Measurements from ENCODE around the gene PNKP.
A peak's percentile ranks its signal among the peaks of the same experiment; 100 is the strongest.
"Not testable (repeated sequence)": the region's sequence is repeated elsewhere in the genome, so short reads cannot be mapped to it uniquely, and the experiment has no call there.

Gene PNKP

DNA sequence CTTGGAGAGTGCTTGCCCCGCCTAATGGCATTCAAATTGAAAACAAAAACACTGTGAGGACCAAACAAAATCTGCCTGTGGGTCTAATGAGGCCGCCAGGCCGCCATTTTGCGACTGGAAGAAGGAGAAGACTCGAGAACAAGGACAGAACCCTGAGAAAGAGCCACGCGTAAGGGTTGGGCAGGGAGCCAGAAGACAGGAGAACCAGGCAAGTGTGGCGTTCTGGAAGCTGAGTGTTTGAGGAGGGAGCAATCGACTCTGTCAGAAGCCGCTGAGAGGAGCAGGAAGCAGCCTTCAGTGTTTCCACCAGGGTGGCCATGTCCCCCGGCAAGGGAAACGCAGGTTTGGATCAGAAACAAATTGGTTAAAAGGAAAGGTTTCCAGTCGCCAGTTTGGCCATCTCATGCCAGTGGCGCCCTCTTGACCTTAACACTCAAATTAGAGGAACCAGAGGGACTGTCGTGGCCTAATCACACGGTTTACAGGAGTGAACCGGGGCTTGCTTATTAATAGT is 26.6 kb downstream of the PNKP start:
- no peak for DNase-seq

DNA sequence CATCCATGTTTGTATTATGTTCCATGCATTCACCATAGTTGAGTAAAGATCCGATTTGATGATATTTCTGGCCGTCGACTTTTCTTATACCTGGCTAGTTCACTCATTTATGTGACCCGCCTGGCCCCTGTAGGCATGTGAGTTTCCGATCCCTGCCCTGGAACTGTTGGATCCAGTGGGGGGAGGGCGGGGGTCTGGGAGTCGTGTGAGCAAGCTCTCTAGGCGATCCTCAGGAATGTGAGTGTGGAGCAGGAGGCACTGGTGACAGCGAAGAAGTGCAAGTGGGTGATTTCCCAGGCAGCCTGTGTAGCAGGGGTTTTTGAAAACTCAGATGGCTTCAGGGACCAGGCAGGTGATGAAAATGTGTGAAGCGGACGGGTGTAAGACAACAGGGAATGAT is 27.1 kb downstream of the PNKP start:
- DNase-seq = no peak

DNA sequence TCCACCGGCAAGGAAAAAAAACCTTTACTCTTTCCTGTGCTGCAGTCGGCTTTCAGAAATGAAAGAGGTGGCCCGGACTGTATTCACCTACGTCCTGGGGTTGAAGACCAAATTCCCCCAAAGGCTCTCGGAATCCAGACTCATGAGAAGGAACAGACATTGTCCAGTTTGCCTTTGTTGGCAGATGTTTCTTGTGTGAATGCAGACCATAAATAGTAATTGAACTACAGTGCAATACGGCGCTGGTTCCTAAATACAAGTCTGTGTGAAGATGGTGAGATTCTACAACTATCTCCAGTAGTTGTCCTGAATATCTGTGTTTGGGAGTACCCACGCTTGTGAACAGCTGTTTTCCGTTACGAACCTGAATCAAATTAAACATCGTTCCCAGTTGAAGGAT is 27.7 kb downstream of the PNKP start:
- DNase-seq = no peak

DNA sequence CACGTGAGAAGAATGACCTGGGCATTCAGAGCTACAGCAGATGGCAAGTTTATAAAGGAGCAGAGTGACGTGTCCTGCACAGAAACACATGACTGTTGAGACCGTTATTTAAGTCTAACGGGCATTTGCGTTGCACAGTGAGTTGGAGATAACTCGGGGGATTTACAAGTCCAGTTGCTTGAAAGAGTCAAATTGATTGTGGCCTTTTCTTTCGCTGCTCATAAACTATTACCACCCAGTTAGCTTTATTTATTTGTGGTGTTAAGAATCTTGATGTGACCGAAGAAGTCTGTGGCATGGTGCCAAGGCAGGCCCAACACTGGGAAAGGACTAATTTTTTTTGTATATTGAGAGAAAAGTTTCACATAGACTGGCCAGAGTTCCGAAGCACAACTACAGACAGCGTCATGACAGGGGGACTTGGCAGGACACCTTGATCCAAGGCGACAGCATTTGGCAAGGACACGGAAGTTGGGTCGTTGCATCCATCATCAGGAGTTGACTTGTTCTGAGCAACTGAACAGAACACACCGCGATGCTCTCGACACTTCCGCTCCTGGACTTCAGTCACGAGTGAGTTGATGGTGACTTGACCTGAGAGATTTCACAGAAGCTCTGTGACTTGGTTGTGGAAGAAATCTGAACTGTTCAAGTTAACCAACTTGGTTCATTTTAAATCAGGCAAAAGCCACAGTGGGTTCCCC is 28.3 kb downstream of the PNKP start:
- no peak for DNase-seq

DNA sequence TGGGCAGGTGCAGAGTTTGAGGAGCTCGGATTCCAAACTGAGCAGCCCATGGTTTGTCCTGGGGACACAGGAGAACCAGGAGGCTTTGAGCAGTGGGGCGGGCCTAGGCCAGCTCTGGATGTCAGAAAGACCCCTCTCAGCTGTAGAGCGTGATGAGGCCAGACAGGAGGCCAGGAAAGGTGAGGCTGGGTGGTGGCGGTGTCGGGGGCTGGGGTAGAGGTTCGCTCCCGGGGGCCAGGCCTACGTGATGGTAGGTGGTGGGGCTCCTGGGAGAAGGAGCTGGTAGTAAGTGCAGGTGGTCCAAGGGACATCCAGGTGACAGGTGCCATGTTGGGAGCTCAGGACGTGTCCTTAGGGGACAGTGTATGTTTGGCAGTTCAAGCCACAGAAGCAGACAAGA is 30.0 kb downstream of the PNKP start:
- no peak for DNase-seq

DNA sequence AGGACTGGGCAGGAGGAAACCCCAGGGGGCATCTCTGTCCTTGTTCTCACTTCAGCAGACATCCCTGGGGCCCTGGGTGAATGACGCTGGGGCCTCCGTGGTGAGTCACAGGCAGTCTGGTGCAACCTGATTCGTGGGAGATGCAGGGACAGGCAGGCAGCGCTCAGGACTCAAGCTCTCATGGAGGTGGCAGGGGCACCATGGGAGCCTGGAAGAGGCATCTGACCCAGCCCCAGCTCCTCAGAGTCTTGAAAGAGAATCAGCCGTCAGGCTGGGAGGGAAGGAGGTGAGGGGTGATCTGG is 30.4 kb downstream of the PNKP start:
- DNase-seq = no peak

DNA sequence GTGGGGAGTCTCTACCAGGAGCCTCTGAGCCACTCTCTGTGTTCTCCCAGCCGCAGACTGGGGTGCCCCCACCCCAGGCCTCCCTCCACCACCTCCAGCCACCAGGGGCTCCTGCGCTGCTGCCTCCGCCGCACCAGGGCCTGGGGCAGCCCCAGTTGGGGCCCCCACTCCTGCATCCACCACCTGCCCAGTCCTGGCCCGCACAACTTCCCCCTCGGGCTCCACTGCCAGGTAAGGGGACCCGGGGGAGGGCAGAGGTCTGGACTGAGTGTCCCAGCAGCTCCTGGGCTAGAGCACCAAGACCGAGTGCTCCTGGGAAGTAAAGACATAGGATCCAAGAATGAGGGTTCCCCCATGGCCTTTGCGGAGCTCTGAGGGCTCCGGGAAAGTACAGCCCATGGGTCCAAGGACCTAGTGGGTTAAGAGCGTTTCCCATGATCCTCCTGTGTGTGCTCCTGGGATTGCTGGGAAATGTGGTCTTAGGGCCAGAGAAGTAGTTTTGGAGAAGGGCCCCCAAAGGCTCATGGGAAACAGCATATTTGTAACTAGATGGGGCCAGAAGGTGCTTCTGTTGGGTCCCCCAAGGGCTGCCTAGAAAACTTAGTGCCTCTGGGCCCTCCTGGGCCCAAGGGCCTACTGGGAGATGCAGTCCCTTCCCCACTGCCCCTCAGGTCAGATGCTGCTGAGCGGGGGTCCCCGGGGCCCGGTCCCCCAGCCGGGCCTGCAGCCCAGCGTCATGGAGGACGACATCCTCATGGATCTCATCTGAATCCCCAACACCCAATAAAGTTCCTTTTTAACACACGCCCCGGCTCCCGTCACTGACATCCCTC is 31.0 kb downstream of the PNKP start:
- DNase-seq = no peak

DNA sequence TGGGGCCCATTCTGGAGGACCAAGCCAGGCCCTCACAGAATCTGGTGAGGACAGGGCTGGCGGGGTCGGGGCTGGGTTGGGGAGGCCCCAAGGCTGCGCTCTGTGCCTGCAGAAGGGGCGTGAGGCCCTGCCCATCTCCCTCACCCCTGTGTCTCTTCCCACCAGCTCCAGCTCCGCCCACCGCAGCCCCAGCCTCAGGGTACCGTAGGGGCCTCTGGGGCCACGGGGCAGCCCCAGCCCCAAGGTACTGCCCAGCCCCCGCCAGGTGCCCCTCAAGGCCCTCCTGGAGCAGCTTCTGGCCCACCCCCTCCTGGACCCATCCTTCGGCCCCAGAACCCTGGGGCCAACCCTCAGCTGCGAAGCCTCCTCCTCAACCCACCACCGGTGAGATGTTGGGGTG is 31.8 kb downstream of the PNKP start:
- no peak for DNase-seq

DNA sequence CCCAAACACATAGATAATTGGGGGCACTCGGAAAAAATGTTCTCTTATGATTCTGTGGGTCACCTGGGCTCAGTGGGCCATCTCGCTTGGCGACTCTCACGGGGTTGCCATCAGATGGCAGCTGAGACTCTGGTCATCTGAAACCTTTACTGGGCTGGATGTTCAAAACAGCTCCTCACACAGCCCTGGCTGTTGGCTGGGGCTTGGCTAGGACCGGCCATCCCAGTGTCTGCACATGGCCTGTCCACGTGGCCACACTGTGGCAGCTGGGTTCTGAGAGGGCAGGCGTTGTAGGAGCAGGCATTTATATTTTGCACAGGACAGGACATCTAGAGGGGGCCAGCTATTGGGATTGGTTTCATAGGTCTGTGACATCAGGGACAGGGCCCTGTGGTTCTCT is 33.8 kb downstream of the PNKP start:
- DNase-seq = no peak

DNA sequence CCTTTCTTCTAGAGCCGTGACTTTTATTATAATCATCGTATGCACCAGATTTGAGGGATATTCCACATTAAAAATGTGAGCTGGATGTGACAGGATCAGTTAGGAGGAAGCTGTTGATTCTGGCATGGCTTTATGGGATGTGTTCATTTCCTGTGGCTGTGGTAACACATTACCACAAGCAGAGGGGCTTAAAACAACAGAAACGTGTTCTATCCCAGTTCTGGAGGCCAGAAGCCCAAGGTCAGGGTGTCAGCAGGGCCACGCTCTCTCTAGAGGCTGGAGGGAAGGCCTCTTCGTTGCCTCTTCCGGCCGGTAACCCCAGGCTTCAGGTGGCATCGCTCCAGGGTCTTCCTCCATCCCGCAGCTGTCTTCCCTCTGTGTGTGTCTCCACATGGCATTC is 34.8 kb downstream of the PNKP start:
- no peak for DNase-seq

DNA sequence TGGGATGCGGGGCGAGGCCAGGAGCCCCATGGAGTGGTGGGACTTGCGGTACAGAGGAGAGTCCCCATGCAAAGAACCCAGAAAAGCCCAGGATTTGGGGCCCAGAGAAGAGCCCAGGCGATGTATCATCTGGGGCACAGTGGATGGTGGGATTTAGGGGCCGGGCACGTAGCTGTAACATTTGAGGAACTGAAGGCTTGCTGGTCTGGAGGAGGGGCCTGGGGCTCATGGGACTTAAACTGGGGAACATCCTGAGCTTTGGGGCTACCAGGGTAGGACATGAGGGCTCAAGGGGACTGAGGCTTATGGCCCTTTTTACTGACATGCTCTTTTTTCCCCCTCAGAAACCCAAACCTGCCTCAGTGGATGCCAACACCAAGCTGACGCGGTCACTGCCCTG is 35.8 kb downstream of the PNKP start:
- DNase-seq = no peak

DNA sequence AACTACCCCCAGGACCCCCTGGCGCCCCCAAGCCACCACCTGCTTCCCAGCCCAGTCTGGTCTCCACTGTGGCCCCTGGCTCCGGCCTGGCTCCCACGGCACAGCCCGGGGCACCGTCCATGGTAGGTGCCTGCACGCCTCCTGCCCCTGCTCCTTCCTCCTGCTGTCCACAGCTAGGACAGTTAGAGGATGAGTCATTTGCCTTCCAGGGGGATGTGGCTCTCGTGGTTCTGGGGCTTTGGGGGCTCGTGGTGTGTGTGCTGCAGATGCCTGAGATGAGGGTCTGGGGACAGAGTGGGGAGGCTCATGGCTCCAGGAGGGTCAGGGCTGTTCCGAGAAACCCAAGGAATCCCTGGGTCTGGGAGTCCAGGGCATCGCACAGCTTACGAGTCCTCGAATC is 36.6 kb downstream of the PNKP start:
- no peak for DNase-seq

DNA sequence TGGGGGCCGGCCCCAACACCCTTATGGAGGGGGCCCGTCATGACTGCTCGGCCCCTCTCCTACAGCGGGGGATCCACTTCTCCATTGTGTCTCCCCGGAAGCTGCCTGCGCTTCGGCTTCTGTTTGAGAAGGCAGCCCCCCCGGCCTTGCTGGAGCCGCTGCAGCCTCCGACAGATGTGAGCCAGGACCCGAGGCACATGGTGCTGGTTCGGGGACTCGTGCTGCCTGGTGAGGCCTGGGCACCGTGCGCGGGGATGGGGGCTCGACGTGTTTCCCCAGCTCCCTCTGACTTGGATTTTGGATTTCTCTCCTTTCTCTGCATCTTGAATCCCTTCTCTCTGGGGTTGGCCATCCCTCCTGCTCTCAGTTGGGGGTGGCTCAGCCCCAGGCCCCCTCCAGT is 37.7 kb downstream of the PNKP start:
- no peak for DNase-seq

DNA sequence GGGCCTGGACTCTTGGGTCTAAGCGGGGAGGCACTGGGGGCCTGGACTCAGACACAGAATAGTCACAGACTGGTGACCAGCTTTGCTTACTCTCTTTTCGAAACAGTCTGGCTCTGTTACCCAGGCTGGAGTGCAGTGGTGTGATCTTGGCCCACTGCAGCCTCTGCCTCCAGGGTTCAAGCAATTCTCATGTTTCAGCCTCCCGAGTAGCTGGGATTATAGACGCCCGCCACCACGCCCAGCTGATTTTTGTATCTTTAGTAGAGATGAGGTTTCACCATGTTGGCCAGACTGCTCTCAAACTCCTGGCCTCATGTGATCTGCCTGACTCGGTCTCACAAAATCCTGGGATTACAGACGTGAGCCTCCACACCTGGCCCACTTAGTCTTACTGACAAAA is 38.2 kb downstream of the PNKP start:
- DNase-seq = no peak

DNA sequence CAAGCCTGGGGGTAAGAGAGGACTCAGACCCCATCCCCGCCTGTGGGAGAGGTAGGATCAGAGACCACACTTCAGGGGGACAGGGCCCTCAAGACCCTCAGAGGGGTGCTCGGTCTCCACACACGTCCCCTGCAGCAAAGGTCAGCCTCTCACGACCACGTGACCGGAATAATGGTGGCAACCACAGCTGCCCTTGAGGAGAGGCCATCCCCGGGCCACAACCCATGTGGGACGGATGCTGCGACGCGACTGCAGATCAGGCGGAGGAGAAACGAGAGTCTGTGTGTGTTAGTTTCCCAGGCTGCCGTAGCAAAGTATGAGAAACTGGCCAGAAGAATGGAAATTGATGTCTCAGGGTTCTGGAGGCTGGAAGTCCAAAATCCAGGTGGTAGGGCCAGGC is 40.3 kb downstream of the PNKP start:
- DNase-seq = no peak

DNA sequence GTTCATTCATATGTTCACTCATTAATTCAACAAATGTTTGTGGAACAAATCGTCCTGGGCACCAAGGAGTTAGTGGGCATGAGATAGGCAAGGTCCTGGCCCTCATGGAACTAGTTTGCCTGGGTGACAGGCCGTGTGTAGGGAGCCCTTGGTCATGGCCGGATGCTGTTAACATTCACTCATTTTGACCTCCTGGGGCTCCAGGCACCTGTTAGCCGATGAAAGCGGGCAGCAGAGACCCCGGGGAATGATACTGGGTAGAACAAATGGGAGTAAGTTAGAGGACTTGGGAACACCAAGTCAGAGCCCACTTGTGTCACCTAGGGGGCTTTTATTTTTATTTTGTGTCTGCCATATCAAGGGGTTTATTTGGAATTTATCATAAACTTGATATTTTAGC is 42.7 kb downstream of the PNKP start:
- no peak for DNase-seq

DNA sequence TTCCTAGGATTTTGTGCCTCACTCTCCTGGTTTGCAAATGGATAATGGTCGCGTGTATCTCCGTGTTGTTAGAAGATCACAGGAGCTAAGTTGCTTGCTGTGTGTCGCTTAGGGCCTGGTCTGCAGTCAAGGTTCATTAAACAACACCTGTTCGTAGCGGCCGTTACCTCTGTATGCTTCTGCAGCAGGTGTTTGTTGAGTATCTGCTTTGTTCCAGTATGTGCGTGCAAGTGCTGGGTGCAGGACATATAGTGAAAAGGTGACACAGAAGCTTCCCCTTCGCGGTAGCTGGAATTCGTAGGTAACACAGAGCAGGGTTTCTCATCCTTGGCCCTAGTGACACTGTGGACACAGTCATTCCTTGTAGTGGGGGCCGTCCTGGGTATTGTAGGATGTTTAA is 43.9 kb downstream of the PNKP start:
- no peak for DNase-seq

DNA sequence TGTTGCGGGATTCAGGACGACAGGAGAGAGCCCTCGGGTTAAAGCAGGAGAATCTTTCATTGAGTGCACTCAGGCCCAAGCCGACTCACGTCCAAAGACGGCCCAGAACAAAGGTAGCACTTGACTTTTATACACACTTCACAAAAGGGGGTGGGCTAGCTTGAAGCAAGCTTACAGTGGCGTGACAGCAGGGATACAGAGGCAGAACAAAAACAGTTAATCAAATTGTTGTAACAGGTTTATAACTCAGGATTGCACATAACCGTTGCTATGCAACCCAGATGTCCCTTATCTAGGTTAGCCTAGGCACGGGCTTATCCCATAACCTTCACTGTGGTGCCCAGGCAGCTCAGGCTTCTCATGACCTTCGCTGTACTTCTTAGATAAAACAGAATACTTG is 47.3 kb downstream of the PNKP start:
- no peak for DNase-seq

DNA sequence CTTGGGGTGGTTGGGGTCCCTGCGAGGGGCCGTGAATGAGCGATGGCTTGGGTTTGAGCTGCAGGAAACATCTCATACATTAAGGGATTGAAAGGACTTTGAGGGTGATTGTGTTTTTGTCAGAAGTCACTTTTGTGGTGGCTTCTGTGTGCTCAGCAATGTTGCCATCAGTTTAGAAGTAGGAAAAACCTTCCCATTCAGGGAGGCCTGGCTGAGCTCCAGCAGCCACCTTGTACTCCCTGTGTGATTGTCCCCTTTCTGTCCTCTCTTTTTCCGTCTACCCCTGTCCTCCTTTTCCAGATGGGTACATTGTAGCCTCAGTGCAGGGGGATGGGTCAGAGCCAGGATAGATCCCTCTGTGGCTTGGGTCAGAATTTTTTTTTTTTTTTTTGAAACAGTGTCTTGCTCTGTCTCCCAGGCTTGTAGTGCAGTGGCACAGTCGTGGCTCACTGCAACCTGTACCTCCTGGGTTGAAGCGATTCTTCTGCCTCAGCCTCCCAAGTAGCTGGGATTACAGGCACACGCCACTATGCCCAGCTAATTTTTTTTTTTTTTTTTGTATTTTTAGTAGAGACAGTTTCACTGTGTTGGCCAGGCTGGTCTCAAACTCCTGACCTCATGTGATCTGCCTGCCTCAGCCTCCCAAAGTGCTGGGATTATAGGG is 47.8 kb downstream of the PNKP start:
- not testable (repeated sequence) for DNase-seq

DNA sequence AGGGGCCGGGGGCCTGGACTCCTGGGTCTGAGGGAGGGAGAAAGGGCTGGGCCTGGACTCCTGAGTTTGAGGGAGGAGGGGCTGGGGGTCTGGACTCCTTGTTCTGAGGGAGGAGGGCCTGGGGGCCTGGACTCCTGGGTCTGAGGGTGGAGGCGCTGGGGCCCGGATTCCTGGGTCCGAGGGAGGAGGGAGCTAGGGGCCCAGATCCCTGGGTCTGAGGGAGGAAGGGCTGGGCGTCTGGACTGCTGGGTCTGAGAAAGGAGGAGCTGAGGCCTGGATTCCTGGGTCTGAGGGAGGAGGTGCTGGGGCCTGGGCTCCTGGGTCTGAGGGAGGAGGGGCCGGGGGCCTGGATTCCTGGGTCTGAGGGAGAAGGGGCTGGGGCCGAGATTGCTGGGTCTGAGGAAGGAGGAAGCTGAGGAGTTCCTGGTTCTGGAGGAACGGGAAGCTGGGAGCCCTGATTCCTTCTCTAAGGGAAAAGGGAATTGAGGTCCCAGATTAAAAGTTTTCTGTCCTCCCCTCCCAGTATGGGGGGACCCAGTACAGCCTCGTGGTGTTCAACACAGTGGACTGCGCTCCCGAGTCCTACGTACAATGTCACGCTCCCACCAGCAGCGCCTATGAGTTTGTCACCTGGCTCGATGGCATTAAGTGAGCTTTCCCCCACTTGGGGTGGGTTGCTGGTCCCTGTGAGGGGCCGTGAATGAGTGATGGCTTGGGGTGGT is 48.6 kb downstream of the PNKP start:
- DNase-seq = no peak

DNA sequence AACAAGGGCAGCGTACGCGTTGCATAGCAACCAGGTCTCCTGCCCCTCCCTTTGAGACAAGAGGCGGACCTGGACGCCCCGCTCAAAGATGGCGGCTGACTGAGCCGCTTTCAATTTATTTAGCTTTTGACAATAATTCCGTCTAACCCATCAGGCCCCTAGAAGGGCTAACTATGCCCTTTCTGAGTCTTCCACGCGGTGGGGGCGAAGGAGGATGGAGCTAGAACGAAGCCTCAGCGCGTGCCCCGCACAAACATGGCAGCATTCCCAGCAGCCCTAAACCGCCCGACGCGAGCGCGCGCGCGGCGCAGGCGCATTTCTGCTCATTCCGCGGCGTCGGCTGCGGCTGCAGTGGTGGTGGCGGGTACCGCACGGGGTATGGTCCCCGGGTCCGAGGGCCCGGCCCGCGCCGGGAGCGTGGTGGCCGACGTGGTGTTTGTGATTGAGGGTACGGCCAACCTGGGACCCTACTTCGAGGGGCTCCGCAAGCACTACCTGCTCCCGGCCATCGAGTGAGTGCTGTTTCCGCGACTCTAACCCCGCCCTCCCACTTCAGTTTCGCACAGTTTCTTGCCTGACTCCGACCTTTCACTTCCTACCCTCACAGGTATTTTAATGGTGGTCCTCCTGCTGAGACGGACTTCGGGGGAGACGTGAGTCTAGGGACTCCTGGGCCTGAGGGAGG is 49.3 kb downstream of the PNKP start, which contains the start of gene MED25:
Gene MED25, plus strand, starts transcription at position 326 of the 685 bp plus-strand sequence. Its CDS starts 53 bp downstream, at position 379.
- peak; percentile 39 for DNase-seq

DNA sequence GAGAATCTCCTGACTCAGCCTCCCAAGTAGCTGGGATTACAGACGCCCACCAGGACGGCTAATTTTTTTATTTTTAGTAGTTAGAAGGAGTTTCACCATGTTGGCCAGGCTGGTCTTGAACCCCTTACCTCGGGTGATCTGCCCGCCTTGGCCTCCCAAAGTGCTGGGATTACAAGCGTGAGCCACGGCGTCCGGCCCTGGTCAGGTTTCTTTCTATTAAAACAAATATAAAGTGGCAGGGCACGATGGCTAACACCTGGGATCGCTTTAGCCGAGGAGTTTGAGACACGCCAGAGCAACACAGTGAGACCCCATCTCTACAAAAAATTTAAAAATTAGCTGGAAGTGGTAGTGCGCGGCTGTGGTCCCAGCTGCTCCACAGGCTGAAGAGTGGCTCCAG is 50.8 kb downstream of the PNKP start:
- DNase-seq = no peak

DNA sequence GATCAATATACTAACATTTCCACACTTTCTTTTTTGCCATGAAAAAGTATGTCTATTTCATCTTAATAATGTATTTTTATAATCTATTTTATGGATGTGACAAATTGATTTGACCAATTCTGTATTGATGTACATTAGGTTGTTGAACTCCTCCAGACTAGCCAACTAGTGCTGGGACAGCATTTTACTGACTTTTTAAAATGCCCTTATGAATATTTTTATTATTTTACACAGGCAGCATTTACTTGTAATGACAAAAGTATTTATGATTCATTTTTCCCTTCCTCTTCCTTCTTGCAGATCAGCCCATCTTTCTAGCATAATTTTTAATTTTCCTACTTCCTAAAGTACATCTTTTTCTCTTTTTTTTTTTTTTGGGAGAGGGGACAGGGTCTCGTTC is 53.4 kb downstream of the PNKP start:
- no peak for DNase-seq
